ENCODE measurements around the gene DTWD2. TPM values are rescaled to one million over a fixed set of nuclear protein-coding genes. Genes with fewer than 3 reads are reported as not detected.

Gene DTWD2
- total RNA-seq (2021; ENCODE audit: unreplicated experiment): 10.0 TPM
- polyA plus RNA-seq (2012; ENCODE audit: insufficient read length): 5.3 TPM
- percentile 62 among the genes with signal in this experiment for Bru-seq, nascent RNA
- BruChase-seq, experiment 1, labeled RNA remaining after a 2-hour chase: percentile 54 among the genes with signal in this experiment
- percentile 59 among the genes with signal in this experiment for BruChase-seq, experiment 2, labeled RNA remaining after a 6-hour chase
- long read RNA-seq, full-length matches to known transcripts: 15 of 18 reads
- long read RNA-seq, partial matches to known transcripts: 1 of 18 reads
- long read RNA-seq, other reads (novel, unspliced or antisense): 2 of 18 reads

- Histone ChIP-seq H3K27me3 (ENCODE audit: control insufficient read depth, insufficient read depth, low read length) (no peaks in the 10 kb centered on the region), H3K27ac (ENCODE audit: low read length) (peak within 1 kb of the TSS; percentile 90), H3K4me3 (ENCODE audit: low read depth in 2 of 2, low read length in 2 of 2) (peak within 1 kb of the TSS; percentile 74 to 92), H3K9me3 (ENCODE audit: control insufficient read depth, insufficient read depth, low read depth, low read length) (no peaks in the 10 kb centered on the region), H3K4me1 (ENCODE audit: control insufficient read depth, insufficient read depth, low read length) (peaks cover 4% of the 10 kb centered on the region; the same call in 1 of the 2 replicates), H3K36me3 (ENCODE audit: control insufficient read depth, insufficient read depth, low read length) (no peaks in the 10 kb centered on the region)
- POLR2A ChIA-PET: interaction anchor here (0.6 kb wide), 1 partner anchor 88 kb away, joined by 3 read pairs; no protein-coding TSS in a partner anchor
- intact Hi-C loops (cut with micrococcal nuclease; ENCODE audit: unreplicated experiment) (loop anchor here (1.0 to 10.0 kb wide), 3 partner anchors 277 to 424 kb away; no protein-coding TSS in a partner anchor), in situ Hi-C loops (cut with HindIII; ENCODE audit: low pct_unique_long_range_greater_than_20kb, low sequenced_read_pairs) (no loop called here)
- no TSS peak for BruUV-seq (replicated peaks)
- peak; percentile 63; the same call in 1 of the 2 replicates for TF ChIP-seq SIN3A (IDR thresholded peaks at IDR 0.05; ENCODE audit: borderline replicate concordance, insufficient read depth, low read depth, low read length)
- TF ChIP-seq POLR2AphosphoS5 (IDR thresholded peaks at IDR 0.05; ENCODE audit: low read depth, low read length): peak; percentile 65
- TF ChIP-seq TCF7L2 (IDR thresholded peaks at IDR 0.05; ENCODE audit: low read depth, low read length): 0 out of 2 replicates have a peak, but pooled peaks have one; percentile 15
- TF ChIP-seq, protein P1, sequence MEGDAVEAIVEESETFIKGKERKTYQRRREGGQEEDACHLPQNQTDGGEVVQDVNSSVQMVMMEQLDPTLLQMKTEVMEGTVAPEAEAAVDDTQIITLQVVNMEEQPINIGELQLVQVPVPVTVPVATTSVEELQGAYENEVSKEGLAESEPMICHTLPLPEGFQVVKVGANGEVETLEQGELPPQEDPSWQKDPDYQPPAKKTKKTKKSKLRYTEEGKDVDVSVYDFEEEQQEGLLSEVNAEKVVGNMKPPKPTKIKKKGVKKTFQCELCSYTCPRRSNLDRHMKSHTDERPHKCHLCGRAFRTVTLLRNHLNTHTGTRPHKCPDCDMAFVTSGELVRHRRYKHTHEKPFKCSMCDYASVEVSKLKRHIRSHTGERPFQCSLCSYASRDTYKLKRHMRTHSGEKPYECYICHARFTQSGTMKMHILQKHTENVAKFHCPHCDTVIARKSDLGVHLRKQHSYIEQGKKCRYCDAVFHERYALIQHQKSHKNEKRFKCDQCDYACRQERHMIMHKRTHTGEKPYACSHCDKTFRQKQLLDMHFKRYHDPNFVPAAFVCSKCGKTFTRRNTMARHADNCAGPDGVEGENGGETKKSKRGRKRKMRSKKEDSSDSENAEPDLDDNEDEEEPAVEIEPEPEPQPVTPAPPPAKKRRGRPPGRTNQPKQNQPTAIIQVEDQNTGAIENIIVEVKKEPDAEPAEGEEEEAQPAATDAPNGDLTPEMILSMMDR (IDR thresholded peaks at IDR 0.05): peak; percentile 98
- TF ChIP-seq, protein P2, sequence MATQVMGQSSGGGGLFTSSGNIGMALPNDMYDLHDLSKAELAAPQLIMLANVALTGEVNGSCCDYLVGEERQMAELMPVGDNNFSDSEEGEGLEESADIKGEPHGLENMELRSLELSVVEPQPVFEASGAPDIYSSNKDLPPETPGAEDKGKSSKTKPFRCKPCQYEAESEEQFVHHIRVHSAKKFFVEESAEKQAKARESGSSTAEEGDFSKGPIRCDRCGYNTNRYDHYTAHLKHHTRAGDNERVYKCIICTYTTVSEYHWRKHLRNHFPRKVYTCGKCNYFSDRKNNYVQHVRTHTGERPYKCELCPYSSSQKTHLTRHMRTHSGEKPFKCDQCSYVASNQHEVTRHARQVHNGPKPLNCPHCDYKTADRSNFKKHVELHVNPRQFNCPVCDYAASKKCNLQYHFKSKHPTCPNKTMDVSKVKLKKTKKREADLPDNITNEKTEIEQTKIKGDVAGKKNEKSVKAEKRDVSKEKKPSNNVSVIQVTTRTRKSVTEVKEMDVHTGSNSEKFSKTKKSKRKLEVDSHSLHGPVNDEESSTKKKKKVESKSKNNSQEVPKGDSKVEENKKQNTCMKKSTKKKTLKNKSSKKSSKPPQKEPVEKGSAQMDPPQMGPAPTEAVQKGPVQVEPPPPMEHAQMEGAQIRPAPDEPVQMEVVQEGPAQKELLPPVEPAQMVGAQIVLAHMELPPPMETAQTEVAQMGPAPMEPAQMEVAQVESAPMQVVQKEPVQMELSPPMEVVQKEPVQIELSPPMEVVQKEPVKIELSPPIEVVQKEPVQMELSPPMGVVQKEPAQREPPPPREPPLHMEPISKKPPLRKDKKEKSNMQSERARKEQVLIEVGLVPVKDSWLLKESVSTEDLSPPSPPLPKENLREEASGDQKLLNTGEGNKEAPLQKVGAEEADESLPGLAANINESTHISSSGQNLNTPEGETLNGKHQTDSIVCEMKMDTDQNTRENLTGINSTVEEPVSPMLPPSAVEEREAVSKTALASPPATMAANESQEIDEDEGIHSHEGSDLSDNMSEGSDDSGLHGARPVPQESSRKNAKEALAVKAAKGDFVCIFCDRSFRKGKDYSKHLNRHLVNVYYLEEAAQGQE (IDR thresholded peaks at IDR 0.05; ENCODE audit: insufficient read depth in 1 of 2, low read depth in 2 of 2, low read length in 1 of 2): 0 out of 4 replicates have a peak, but pooled peaks of 1 of the 2 experiments have one; percentile 9
- ATAC-seq (peak; percentile 99), DNase-seq (ENCODE audit: low read depth, low spot score) (peak; percentile 80)
- CTCF ChIA-PET: interaction anchor here (0.5 to 2.3 kb wide), 12 partner anchors 55 to 447 kb away, joined by 3 to 11 read pairs (median 4); partner anchors contain the start of gene DMXL1
These were observed at the start of gene DTWD2 for GRCh38 chr5:118987988-118988865. Gene DTWD2 (minus strand): TSS chr5:118988547. CDS start chr5:118988511, 36 bp downstream.

- H3K4me1 ChIP-seq (ENCODE audit: control insufficient read depth, insufficient read depth, low read length): no peaks in the 10 kb centered on the region
- DNase-seq (ENCODE audit: low read depth, low spot score): no peak
- H3K36me3 ChIP-seq (ENCODE audit: control insufficient read depth, insufficient read depth, low read length): no peaks in the 10 kb centered on the region
- no peak overlapping the region for H3K4me3 ChIP-seq (ENCODE audit: low read depth in 2 of 2, low read length in 2 of 2)
- H3K27ac ChIP-seq (ENCODE audit: low read length): no peak overlapping the region
- no TSS peak for BruUV-seq (replicated peaks)
- no peaks in the 10 kb centered on the region for H3K27me3 ChIP-seq (ENCODE audit: control insufficient read depth, insufficient read depth, low read length)
- TF ChIP-seq SIN3A (IDR thresholded peaks at IDR 0.05; ENCODE audit: borderline replicate concordance, insufficient read depth, low read depth, low read length): no peak
- H3K9me3 ChIP-seq (ENCODE audit: control insufficient read depth, insufficient read depth, low read depth, low read length): no peaks in the 10 kb centered on the region
- no peak; the same call in 1 of the 2 replicates for ATAC-seq
- in situ Hi-C loops (cut with HindIII; ENCODE audit: low pct_unique_long_range_greater_than_20kb, low sequenced_read_pairs) (no loop called here), intact Hi-C loops (cut with micrococcal nuclease; ENCODE audit: unreplicated experiment) (no loop called here)
- ChIA-PET CTCF (no interaction called here), POLR2A (no interaction called here)
These were observed 49.3 kb upstream of the DTWD2 start for GRCh38 chr5:119037496-119038215.
